PC-9 (cell line): ENCODE results near the gene PEX26. TPM values are rescaled to one million over a fixed set of nuclear protein-coding genes. Genes with fewer than 3 reads are reported as not detected.

Experiments
- BruUV-seq: library from RNA; stranded (reverse); fragments of 400-500 nt; replicated peaks from 2 replicates; lab custom pipeline; 2021; lab: Mats Ljungman, UMichigan
- CTCF ChIA-PET: fragments of 300-600 bp; sonication (Branson Sonifier 250); formaldehyde crosslinking; loops from one replicate; lab custom pipeline; 2022; ENCODE audit warnings: antibody characterized with exemption; lab: Charles Lee
- POLR2A ChIA-PET: fragments of 300-600 bp; sonication (Branson Sonifier 250); formaldehyde crosslinking; loops from one replicate; lab custom pipeline; 2022; ENCODE audit warnings: antibody characterized with exemption; ENCODE audit not compliant: unreplicated experiment; lab: Charles Lee
- DNase-seq, 2 experiments: peaks; one replicate each; pipeline versions ENCODE4 v3.0.0 to v3.0.0-alpha.2; 2015 to 2022; ENCODE audit warnings: mixed read lengths in 1 of 2
- H2AFZ ChIP-seq: fragments of 200-600 bp; sonication (generic); 2 replicates; pipeline ENCODE4 v1.8.1; 2017; ENCODE audit warnings: antibody characterized with exemption
- H3F3A ChIP-seq: fragments of 200-600 bp; sonication (generic); 2 replicates; pipeline ENCODE4 v1.8.1; 2017; ENCODE audit warnings: antibody characterized with exemption, mild to moderate bottlenecking, low read depth; ENCODE audit not compliant: insufficient read depth
- H3K27ac ChIP-seq: fragments of 200-600 bp; sonication (generic); 2 replicates; pipeline ENCODE4 v1.6.1; 2016; ENCODE audit warnings: mixed run types
- H3K27me3 ChIP-seq: fragments of 200-600 bp; sonication (generic); 2 replicates; pipeline ENCODE4 v1.6.1; 2016; ENCODE audit warnings: low read depth, mixed run types; ENCODE audit not compliant: insufficient read depth
- H3K36me3 ChIP-seq: fragments of 200-600 bp; sonication (generic); 2 replicates; pipeline ENCODE4 v1.6.1; 2016; ENCODE audit warnings: low read depth, mixed run types
- H3K4me1 ChIP-seq: fragments of 200-600 bp; sonication (generic); replicated peaks from 2 replicates; pipeline ENCODE4 v1.6.1; 2016; ENCODE audit warnings: mixed run types; ENCODE audit not compliant: insufficient read depth
- H3K4me2 ChIP-seq: fragments of 200-600 bp; sonication (generic); 2 replicates; pipeline ENCODE4 v1.6.1; 2017; ENCODE audit warnings: mixed run types
- H3K4me3 ChIP-seq: fragments of 200-600 bp; sonication (generic); 2 replicates; pipeline ENCODE4 v1.6.1; 2016; ENCODE audit warnings: mixed run types
- H3K79me2 ChIP-seq: fragments of 200-600 bp; sonication (generic); 2 replicates; pipeline ENCODE4 v1.6.1; 2017; ENCODE audit warnings: low read depth, mixed run types
- H3K9me2 ChIP-seq: fragments of 200-600 bp; sonication (generic); 2 replicates; pipeline ENCODE4 v1.8.1; 2017; ENCODE audit warnings: mild to moderate bottlenecking; ENCODE audit not compliant: insufficient read depth
- H3K9me3 ChIP-seq: fragments of 200-600 bp; sonication (generic); 2 replicates; pipeline ENCODE4 v1.8.1; 2016; ENCODE audit warnings: low read depth; ENCODE audit not compliant: insufficient read depth
- H4K20me1 ChIP-seq: fragments of 200-600 bp; sonication (generic); 2 replicates; pipeline ENCODE4 v1.8.1; 2017; ENCODE audit not compliant: insufficient read depth
- CTCF ChIP-seq: fragments of 200-600 bp; sonication (generic); conservative IDR thresholded peaks from 2 replicates; pipeline ENCODE4 v1.6.1; 2017; ENCODE audit warnings: mixed run types, antibody characterized with exemption, mild to moderate bottlenecking, moderate library complexity
- EZH2 ChIP-seq: fragments of 200-600 bp; sonication (generic); IDR thresholded peaks from 2 replicates; pipeline ENCODE4 v1.8.0; 2017; ENCODE audit warnings: antibody characterized with exemption, low read depth
- intact Hi-C: fragments of 100-400 bp; cut with micrococcal nuclease; formaldehyde crosslinking; loops from one replicate; pipeline ENCODE4 v1.10.0; 2022; ENCODE audit not compliant: unreplicated experiment
- total RNA-seq: library from RNA; stranded (reverse); gene quantifications from 2 replicates; pipeline ENCODE4 v1.2.3, GENCODE V29; 2021

PEX26 gene
- total RNA-seq, 1 experiment from 2014 or later: 30.0 TPM

DNA sequence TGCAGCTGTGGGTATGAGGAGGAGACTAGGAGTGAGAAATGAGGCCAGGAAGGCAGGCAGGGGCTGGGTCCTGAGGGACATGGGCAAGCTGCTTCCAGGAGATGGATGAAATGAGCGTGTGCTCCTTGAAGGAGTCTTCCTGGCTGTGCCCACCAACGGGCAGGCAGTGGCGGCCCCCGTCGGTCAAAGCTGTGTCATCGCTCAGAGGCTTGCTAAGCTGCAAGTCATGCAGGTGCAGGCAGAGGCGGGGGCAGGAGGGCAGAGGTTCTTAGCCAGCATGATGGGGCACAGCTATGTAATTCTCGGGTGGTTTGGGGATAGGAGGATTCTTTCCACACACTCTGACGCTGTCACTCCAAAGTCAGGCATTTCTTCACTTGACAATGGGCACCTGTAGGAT lies 12.5 kb upstream of the PEX26 start:
- ChIA-PET CTCF (interaction anchor here (1.0 kb wide), 1 partner anchor 11 kb away, joined by 4 read pairs; no protein-coding TSS in a partner anchor), POLR2A (no interaction called here)

GRCh38 chr22:18066181-18066859 lies 11.5 kb upstream of the PEX26 start:
- Histone ChIP-seq H3K9me2 (no peaks in the 10 kb centered on the region), H3K4me1 (peaks cover under 1% of the 10 kb centered on the region; the same call in 1 of the 2 replicates), H3K79me2 (no peaks in the 10 kb centered on the region), H3K4me2 (no peak overlapping the region), H3K4me3 (no peak overlapping the region), H3K27me3 (no peaks in the 10 kb centered on the region), H4K20me1 (no peaks in the 10 kb centered on the region), H3K9me3 (no peaks in the 10 kb centered on the region), H3F3A (no peaks in the 10 kb centered on the region), H2AFZ (no peak overlapping the region), H3K27ac (no peak overlapping the region), H3K36me3 (no peaks in the 10 kb centered on the region)
- no TSS peak for BruUV-seq
- no peak for DNase-seq
- ChIA-PET POLR2A (no interaction called here), CTCF (no interaction called here)
- no peak for TF ChIP-seq EZH2
- TF ChIP-seq CTCF: no peak
- intact Hi-C loops: no loop called here

More for the DNA sequence above, 12.5 kb upstream of the PEX26 start:
- BruUV-seq: no TSS peak
- Histone ChIP-seq H4K20me1 (no peaks in the 10 kb centered on the region), H3K4me2 (no peak overlapping the region), H2AFZ (no peak overlapping the region), H3K9me3 (no peaks in the 10 kb centered on the region), H3K4me3 (no peak overlapping the region), H3F3A (no peaks in the 10 kb centered on the region), H3K27me3 (no peaks in the 10 kb centered on the region), H3K27ac (no peak overlapping the region), H3K4me1 (peaks cover 6% of the 10 kb centered on the region; the same call in 1 of the 2 replicates), H3K36me3 (no peaks in the 10 kb centered on the region), H3K79me2 (no peaks in the 10 kb centered on the region), H3K9me2 (no peaks in the 10 kb centered on the region)
- intact Hi-C loops: no loop called here
- DNase-seq: peak in 1 of 2 experiments; percentile 29
- TF ChIP-seq EZH2: no peak
- no peak for TF ChIP-seq CTCF

GRCh38 chr22:18067121-18067520 lies 10.7 kb upstream of the PEX26 start:
- Histone ChIP-seq H3K4me1 (no peaks in the 10 kb centered on the region), H3K27me3 (no peaks in the 10 kb centered on the region), H3K9me3 (no peaks in the 10 kb centered on the region), H3K4me3 (no peak overlapping the region), H4K20me1 (no peaks in the 10 kb centered on the region), H3K79me2 (no peaks in the 10 kb centered on the region), H3K36me3 (no peaks in the 10 kb centered on the region), H3K27ac (no peak overlapping the region), H2AFZ (no peak overlapping the region), H3F3A (no peaks in the 10 kb centered on the region), H3K4me2 (no peak overlapping the region), H3K9me2 (no peaks in the 10 kb centered on the region)
- no peak for DNase-seq
- ChIA-PET POLR2A (no interaction called here), CTCF (no interaction called here)
- TF ChIP-seq CTCF (no peak), EZH2 (no peak)
- no TSS peak for BruUV-seq
- intact Hi-C loops: no loop called here
